GM21360 (cell line): ENCODE measurements around the gene PHOX2A.

ENCODE experiments used
- ATAC-seq: cut with Tn5 transposase; IDR thresholded peaks from one replicate; pipeline ENCODE4 v1.9.1; 2021; ENCODE audit warnings: mild to moderate bottlenecking, moderate library complexity; ENCODE audit not compliant: unreplicated experiment

The PHOX2A gene

DNA sequence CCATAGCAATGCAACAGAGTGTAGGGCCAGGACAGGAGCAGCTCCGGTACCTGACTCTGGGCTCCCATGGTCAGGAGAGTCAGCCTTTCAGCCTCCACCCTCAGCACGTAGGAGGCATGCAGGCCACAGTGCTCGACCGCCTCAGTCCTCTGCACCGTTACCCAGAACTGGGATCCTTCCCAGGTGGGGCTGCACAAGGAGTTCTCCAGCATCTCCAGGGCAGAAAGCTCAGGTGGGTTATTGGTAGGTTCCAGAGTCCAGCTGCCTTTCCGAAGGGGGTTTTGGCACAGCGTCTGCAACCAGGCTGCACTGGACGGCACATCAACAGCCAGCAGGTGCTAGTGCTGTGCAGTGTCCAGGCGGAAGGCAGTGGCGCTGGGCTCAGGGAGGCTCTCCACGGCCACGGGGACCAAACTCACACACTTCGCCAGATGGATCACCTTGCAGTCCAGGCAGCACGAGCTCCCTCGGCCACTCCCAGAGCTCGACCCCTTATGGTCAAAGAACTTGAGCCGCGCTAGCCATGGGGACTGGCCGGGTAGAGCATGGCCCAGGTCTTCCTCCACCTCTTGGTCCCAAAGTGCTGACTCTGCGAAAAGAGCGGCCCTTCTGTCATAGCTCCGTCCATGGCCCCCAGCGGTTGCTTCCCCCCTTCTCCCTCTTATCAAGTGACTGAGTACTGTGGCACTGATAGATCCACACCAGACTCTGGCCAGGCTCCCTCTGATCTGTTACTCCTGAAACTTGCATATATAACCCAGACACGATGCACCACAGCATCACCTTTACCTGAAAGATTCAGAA lies 6.9 kb upstream of the PHOX2A start:
- no peak for ATAC-seq

DNA sequence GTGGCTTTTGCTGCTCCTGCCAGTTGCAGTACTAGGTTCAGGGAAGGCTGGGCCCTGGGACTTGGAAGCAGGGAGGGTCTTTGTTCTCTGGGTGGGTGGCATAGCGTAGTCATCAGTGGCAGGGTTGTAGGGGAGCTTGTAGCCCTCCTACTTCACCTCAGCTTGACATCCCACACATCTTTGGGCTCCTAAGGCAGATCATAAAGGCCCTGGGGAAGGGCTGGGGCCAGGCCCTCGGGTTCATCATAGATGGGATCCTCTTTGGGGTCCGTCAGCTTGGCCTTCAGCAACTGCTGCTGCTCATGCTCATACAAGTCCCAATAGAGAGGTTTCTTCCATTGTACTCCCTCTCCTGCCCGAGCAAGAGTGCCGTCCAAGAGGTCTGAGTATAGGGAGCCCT lies 6.0 kb upstream of the PHOX2A start:
- no peak for ATAC-seq

DNA sequence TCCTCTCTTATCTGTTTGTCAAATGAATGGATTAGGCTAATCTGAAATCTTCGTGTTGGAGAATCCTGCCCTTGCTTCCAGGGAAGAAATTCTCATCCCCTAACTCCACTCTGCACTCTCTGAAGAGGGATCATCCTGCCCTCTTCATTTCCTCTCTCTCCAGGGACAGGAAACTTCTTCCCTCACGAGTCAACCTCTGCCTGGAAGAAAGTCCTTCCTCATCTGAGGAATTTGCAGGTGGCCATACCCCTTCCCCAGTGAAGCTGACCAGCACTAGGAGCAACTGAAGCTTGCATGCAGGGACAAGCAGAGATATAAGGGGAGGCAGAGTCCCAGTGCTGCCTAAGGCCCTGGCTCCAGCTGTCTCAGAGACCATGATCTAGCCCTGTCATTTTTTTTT lies 3.6 kb upstream of the PHOX2A start:
- ATAC-seq: no peak

DNA sequence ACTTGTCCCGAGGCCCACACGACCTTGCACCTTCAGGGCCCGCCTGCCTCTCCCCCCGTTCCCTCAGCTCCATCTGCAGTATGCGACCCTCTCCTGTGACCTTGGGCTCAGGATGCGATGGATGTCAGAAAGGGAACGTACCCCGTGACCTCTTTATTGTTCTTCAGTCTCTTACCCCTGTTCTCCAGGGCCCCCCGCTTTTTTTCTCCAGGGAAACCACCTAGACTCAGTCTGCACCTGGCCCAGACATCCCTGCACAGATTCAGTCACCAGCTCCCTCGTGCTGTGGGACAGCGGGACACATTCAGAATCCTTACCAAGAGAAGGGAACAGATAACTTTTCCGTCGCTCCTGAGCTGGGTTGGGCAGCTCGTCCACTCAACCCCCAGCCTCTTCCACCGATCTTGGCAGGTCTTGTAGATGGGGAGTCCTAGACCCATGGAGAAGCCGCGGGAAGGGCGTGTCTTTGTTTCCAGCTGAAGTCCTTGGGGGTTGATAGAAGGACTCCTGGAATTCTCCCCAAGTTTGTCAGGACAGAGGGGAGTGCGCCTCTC lies 1.4 kb upstream of the PHOX2A start:
- no peak for ATAC-seq

DNA sequence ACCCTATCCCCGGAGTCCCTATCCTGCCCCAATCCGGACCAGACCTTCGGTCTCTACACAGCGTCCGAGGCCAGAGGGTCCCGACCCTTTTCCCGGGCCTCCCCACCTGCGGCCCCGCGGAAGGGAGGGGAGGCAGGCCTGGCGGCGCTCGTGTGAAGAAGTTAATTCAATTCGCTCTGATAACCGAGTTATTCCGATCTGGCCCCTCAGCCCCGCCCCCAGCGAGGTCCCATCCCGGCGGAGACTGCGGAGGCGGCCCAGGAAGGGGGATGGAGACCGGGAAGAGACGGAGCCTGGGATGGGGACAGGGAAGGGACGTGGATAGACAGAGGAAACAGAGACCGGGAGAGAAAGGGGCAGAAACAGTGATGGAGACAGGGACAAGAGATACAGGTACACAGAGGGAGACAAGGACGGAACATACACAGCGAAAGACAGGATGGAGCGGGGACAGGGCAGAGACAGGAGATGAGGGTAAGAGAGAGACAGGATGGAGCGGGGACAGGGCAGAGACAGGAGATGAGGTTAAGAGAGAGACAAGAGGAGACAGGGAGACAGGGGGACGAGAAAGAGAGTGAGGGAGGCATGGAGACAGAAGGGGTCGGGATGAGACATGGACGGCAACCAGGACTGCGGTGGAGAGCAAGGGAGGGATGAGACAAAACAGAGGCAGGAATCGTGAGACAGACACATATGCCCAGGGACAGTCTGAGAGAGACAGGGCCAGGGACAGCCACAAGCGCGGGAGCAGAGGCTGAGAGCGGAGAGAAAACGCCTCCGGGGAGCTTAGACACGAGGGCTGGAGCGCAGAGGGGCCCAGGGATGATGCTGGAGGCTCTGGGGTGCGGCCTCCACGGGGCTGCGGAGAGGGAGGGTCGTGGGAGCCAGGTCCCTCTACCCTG lies 636 bp upstream of the PHOX2A start:
- no peak for ATAC-seq

DNA sequence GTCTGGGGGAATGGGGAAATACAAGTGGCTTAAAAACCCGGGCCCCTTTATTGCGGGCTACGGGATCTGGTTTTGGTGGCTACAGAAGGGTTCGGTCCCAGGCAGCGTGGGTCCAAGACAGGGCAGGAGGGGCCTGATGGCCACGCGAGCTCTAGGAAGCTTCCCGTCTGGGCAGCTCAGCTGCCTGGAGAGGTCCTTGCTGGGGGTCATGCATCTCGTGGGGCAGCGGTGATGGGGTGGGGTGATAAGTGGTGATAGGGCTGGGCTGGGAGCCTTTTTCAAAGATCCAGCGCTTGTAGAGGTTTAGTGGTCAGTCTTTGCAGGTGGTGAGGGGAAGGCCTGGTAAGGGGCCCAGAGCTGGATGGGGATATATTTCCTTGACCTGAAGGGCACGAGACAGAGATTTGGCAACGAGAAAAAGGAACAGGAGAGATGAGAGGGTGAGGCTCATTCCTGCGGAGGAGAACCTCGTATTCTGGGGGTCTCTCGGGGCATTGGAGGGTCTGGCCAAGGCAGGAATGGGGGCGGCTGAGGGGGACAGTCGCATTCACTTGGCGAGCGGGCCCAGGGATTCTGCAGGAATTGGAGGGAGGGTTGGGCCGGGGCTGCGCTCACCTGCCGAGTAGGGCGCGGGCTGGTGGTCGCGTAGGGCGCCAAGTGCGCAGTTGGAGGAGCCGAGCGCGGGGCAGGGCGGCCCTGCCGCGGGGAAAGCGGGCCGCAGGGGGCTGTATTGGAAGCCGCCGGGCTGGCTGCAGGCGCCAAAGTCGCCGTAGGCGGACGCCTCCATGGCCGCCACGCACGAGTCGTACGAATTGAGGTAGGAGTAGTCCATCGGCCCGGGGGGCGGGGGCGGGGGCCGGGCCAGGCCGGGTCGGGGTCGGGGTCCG lies 560 bp downstream of the PHOX2A start:
- ATAC-seq: no peak

DNA sequence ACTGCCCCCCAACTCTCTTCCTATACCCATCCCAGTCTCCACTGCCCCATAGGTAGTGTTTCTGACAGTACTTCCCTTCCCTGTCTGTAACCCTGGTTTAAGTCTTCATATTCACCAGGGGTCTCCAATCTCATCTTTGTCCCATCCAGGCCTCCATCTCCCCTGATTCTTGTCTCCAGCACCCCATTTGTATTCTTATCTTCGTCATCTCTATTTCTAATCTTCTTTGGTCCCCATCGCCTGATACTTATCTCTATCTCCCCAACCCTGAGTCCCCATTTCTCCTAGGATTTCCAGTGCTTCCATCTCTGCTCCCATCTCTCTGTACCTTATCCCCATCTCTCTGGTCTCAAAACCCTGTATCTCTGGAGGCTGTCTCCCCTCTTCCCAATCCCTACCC lies 1.8 kb downstream of the PHOX2A start:
- ATAC-seq: no peak

DNA sequence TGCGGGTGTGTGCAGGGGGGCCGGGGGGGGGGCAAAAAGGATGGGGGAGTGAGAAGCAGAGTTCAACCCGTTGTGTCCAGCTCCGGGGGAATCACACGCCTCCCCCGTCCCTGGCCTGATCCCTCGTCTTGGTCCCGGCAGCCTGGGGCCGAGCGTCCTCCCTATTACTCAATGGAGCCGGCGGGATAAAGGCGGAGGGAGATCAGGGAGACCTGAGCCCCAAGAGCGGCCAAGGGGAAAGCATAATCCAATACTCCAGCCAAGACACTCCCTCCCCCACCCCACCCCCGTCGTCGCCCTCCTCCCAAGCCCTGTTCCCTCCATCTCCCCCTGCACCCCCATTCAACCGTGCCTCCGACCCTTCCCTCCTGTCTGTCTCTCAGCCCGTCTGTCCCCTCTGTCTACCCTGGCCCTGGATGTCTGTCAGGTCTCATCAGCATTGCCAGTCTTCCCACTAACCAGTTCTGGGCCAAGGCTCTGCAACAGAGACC lies 2.6 kb downstream of the PHOX2A start:
- no peak for ATAC-seq

DNA sequence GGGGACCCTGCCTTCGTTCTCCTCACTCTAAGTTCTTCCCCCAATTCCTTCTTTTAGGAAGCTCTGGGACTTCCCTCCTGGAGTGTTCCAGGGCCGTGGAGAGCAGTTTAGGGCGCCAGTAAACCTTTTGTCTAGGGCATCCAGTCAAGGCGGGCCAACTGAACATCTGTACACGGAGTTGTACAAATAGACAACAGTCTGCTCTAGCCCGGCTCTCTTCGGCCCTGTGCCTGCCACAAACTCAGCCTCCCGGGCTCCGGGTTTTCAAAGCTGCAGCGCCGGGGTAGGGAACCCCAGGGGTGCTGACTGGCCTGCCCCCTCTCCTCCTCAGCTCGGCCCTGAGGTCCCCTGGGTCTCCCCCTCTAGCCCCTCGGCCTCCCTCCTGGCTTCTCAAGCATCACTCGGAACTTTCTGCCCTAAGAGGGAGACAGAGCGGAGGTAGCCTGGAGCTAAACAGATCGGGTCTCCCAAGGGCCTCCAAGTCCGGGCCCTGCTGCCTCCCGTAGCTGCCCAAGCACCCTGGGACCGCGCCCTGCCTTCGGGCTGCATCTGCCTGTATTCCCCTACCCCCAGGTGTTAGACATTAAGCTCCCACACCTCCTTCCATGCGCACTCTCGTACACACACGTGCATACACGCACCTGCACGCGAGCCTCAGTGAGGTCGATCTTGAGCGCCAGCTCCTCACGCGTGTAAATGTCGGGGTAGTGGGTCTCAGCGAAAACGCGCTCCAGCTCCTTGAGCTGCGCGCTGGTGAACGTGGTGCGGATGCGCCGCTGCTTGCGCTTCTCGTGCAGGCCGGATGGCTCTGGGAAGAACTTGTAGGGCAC lies 3.3 kb downstream of the PHOX2A start:
- ATAC-seq: no peak

DNA sequence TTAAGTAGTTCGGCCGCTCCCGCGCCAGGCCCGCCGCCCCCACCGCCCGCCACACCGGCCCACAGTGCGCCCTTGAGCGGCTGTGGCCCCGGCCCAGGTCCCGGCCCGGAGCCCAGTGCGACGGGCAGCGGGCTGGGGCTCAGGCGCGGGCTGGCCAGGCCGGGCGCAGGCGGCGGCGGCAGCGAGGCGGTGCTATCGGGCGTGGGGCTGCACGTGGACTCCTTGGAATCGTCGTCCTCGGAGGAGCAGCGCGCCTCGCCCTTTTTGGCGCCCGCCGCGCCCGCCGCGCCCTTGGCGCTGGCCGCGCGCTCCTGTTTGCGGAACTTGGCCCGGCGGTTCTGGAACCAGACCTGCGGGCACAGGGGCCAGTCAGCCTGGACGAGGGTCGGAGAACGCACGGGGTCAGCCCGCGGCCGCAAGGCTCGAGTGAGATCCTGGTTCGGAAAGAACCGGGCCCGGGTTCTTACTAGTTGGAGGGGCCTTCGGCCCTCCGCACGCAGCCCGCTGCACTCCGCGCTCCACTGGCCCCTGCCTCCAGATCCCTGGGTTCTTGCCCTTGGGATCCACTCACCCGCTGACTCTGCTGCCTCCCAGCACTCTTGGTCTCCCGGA lies 4.0 kb downstream of the PHOX2A start:
- no peak for ATAC-seq

DNA sequence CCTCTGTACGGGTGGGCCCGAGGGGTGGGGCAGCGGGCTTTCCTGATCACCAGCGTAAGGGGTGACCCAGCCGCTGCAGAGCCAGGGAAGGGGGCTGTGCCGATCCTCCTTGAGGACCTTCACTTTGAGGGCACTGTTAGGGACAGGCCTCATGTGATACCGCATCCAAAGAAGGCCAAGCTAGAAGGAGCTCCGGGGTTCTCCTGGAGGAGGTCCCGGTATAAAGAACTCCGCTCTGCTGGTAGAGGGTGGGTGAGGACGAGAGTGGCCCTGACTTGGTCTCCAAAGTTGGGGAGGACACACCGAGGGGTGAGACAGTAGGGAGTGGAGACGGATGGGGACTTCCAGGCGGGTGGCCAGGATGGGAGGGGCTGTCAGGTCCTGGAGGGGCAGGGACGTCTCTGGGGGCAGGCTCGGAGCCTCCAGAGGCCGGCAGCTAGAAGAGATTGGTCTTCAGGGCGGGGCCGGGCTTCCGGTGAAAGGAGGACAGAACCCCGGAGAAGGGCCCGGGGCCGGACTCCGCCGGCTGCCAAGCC lies 4.6 kb downstream of the PHOX2A start:
- no peak for ATAC-seq

DNA sequence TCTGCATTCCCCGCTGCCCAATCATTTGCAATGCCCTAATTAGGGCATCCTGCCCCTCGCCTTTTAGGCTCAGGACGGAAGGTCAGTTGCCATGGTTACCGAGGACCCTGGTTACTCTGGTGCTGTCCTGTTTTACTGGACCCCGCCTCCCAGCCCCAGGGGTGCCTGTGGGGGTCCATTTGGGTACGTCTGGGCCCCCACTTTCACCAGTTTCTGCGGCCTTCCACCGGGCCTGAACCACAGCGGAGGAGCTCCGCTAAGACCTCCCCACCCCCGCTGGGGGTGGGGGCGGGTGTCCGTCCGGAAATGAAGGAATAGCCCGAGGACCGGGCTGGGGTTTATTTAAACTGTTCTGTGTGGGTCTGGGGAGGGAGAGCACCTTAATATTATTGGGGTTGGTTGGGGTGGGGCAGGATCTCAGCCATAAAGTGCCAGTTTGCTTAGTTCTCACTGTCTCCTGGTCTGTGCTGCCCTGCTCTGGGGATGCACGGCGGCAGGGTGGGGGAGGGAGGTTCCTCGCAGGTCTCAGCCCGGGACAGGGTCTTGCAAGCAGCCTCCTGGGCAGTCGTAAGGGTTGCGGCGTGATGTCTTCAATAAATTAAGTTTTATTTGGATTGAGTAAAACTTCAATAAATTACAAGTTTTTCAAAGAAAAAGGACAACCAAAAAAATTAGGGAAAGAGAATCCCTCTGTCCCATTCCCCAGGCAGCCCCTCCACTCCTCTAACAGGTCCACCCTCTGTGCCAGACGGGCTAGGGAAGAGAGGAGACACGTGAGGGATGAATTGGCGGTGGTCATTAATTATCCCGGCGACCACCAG lies 5.3 kb downstream of the PHOX2A start:
- no peak for ATAC-seq

DNA sequence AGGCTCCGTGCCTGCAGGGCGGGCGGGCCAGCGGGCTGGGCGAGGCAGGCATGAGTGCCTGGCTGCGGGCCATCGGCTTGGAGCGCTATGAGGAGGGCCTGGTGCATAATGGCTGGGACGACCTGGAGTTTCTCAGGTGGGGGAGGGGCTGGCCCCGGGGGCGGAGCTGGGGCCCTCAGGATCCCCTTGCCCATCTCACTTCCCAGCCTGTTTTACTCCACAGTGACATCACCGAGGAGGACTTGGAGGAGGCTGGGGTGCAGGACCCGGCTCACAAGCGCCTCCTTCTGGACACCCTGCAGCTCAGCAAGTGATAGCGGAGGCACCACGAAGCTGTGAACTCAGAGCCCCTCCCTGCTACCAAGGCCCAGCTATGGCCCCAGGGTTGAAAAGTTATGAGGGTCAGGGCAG lies 5.9 kb downstream of the PHOX2A start:
- ATAC-seq: no peak

DNA sequence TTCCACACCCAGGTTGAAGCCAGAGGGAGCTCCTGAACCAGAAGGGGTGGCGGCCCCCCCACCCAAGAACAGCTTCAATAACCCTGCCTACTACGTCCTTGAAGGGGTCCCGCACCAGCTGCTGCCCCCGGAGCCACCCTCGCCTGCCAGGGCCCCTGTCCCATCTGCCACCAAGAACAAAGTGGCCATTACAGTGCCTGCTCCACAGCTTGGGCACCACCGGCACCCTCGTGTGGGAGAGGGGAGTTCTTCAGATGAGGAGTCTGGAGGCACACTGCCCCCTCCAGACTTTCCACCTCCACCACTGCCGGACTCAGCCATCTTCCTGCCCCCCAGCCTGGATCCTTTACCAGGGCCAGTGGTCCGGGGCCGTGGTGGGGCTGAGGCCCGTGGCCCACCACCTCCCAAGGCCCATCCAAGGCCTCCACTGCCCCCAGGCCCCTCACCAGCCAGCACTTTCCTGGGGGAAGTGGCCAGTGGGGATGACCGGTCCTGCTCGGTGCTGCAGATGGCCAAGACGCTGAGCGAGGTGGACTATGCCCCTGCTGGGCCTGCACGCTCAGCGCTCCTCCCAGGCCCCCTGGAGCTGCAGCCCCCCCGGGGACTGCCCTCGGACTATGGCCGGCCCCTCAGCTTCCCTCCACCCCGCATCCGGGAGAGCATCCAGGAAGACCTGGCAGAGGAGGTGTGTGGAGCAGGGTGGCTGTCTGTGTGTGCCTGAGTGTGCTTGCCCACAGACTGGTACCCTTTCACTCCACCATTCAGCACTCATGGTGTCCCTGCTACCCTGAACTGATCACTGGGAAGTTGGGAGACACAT lies 6.7 kb downstream of the PHOX2A start:
- ATAC-seq: no peak

DNA sequence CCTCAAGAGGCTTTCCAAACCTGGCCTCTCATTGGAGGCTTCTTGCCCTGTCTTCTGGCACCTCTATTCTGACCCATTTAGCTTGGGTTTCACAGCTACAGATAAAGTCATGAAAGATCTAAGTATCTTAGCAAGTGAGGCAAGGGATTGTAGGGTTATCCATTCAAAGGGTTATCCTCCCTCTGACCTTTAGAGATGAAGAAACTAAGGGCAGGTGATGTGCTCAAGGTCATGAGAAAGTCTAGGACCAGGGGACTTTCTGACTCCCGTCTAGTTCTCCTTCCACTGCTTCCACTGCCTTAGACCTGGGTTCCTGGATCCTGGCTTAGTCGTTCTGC lies 7.2 kb downstream of the PHOX2A start:
- no peak for ATAC-seq

DNA sequence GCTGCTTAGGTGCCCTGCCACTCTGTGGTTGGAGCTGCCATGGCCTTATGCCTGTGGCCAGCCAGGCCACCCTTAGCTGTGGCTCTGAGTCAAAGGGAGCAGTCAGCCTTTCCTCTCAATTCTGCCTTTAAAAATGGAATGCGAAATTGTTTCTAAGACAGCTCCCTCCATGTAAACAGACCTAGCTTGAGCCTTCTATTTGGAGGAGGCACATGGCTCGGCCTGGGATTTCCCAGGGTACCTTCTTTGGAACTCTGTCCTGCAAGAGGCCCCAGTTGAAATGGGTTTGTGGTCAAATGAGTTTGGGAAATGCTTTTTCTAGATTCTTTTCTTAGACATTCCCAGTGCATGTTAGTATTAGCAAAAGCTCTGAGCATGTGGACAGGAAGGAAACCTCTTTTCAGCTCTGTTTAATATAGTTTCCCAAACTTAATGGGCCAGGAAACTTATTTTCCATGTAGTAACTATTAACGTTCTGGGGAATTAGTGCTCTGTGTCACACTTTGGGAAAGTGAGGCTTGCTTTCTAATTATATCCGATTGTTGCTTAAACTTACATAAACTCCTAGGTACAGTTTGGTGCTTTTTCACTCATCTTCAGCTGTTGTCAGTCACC lies 7.8 kb downstream of the PHOX2A start:
- no peak for ATAC-seq
